GM23248 (cell line): ENCODE data around the gene CRIP1.

ENCODE experiments used
- EZH2 ChIP-seq: fragments of 200-600 bp; sonication (generic); IDR thresholded peaks from 2 replicates; pipeline ENCODE4 v1.6.1; 2018; ENCODE audit warnings: antibody characterized with exemption, mild to moderate bottlenecking; ENCODE audit not compliant: insufficient read depth, poor library complexity, severe bottlenecking
- EZH2phosphoT487 ChIP-seq: fragments of 200-600 bp; sonication (generic); IDR thresholded peaks from 2 replicates; pipeline ENCODE4 v1.6.1; 2018; ENCODE audit warnings: antibody characterized with exemption, moderate library complexity, mild to moderate bottlenecking, low read depth; ENCODE audit not compliant: insufficient read depth

- TF ChIP-seq EZH2: no peak
- no peak for TF ChIP-seq EZH2phosphoT487
Measured at GRCh38 chr14:105497671-105498429, 11.2 kb downstream of the CRIP1 start.
